ENCODE results near the gene ADGRF4. TPM values are rescaled to one million over a fixed set of nuclear protein-coding genes. Genes with fewer than 3 reads are reported as not detected.
A peak's percentile ranks its signal among the peaks of the same experiment; 100 is the strongest.

Gene ADGRF4
- under 1 TPM in 2 of 3 donors, not detected in 1; 0.12 to 0.13 TPM for polyA plus RNA-seq (ENCODE audit: insufficient read length in 3 of 3)

GRCh38 chr6:47698342-47698787, at the start of gene ADGRF4:
Gene ADGRF4 (plus strand): TSS chr6:47698580. CDS start chr6:47707246, 8,666 bp downstream.
- DNase-seq (ENCODE audit: low read depth in 3 of 3, low spot score in 2 of 3), result no peak

- no peak for DNase-seq (ENCODE audit: low read depth in 3 of 3, low spot score in 2 of 3)
Measured at GRCh38 chr6:47650553-47651432, 47.6 kb upstream of the ADGRF4 start.

- DNase-seq (ENCODE audit: low read depth in 3 of 3, low spot score in 2 of 3), result no peak
Measured at GRCh38 chr6:47651505-47651944, 46.9 kb upstream of the ADGRF4 start.

- no peak for DNase-seq (ENCODE audit: low read depth in 3 of 3, low spot score in 2 of 3)
Measured at GRCh38 chr6:47653706-47654105, 44.7 kb upstream of the ADGRF4 start.

GRCh38 chr6:47654255-47654654, 44.1 kb upstream of the ADGRF4 start:
- no peak for DNase-seq (ENCODE audit: low read depth in 3 of 3, low spot score in 2 of 3)

- no peak for DNase-seq (ENCODE audit: low read depth in 3 of 3, low spot score in 2 of 3)
Measured at GRCh38 chr6:47655719-47656595, 42.4 kb upstream of the ADGRF4 start.

GRCh38 chr6:47661960-47662359, 36.4 kb upstream of the ADGRF4 start:
- no peak for DNase-seq (ENCODE audit: low read depth in 3 of 3, low spot score in 2 of 3)

GRCh38 chr6:47663462-47664216, 34.7 kb upstream of the ADGRF4 start:
- DNase-seq (ENCODE audit: low read depth in 3 of 3, low spot score in 2 of 3), result no peak

- no peak for DNase-seq (ENCODE audit: low read depth in 3 of 3, low spot score in 2 of 3)
Measured at GRCh38 chr6:47665112-47665511, 33.3 kb upstream of the ADGRF4 start.

GRCh38 chr6:47669684-47670513, 28.5 kb upstream of the ADGRF4 start:
- DNase-seq (ENCODE audit: low read depth in 3 of 3, low spot score in 2 of 3), result peak in 2 of 3 donors; percentile 10

- no peak for DNase-seq (ENCODE audit: low read depth in 3 of 3, low spot score in 2 of 3)
Measured at GRCh38 chr6:47670851-47671250, 27.5 kb upstream of the ADGRF4 start.

- DNase-seq (ENCODE audit: low read depth in 3 of 3, low spot score in 2 of 3), result no peak
Measured at GRCh38 chr6:47671777-47672176, 26.6 kb upstream of the ADGRF4 start.

- DNase-seq (ENCODE audit: low read depth in 3 of 3, low spot score in 2 of 3), result no peak
Measured at GRCh38 chr6:47672816-47673215, 25.6 kb upstream of the ADGRF4 start.

- DNase-seq (ENCODE audit: low read depth in 3 of 3, low spot score in 2 of 3), result no peak
Measured at GRCh38 chr6:47674673-47675072, 23.7 kb upstream of the ADGRF4 start.

GRCh38 chr6:47677381-47678100, 20.8 kb upstream of the ADGRF4 start:
- DNase-seq (ENCODE audit: low read depth in 3 of 3, low spot score in 2 of 3), result no peak

GRCh38 chr6:47678739-47679138, 19.6 kb upstream of the ADGRF4 start:
- no peak for DNase-seq (ENCODE audit: low read depth in 3 of 3, low spot score in 2 of 3)

- no peak for DNase-seq (ENCODE audit: low read depth in 3 of 3, low spot score in 2 of 3)
Measured at GRCh38 chr6:47679322-47679906, 19.0 kb upstream of the ADGRF4 start.

- no peak for DNase-seq (ENCODE audit: low read depth in 3 of 3, low spot score in 2 of 3)
Measured at GRCh38 chr6:47680051-47680450, 18.3 kb upstream of the ADGRF4 start.

- DNase-seq (ENCODE audit: low read depth in 3 of 3, low spot score in 2 of 3), result no peak
Measured at GRCh38 chr6:47680724-47681123, 17.7 kb upstream of the ADGRF4 start.
